ENCODE results near the gene APOBEC2. TPM values are rescaled to one million over a fixed set of nuclear protein-coding genes. Genes with fewer than 3 reads are reported as not detected.

APOBEC2 gene
- total and polyA plus RNA-seq, 9 of the 15 experiments (the other 6 are each of a cell fraction or from before 2014, with no cell fraction given) = 0.25 to 1.6 TPM; not detected in 7

- TF ChIP-seq ZBTB26 (CRISPR knock-in tag; IDR thresholded peaks at IDR 0.05) = no peak
- TF ChIP-seq ETV1 (tag; conservative IDR thresholded peaks at IDR 0.05; ENCODE audit: low read depth) = peak; percentile 83
- TF ChIP-seq SMC3 (conservative IDR thresholded peaks at IDR 0.05; ENCODE audit: insufficient read depth, low read depth, low read length) = no peak
- no peak for TF ChIP-seq CCNT2 (IDR thresholded peaks at IDR 0.05; ENCODE audit: borderline replicate concordance, extremely low read depth, insufficient read length, low read depth, low read length)
- TF ChIP-seq GATA2 (CRISPR knock-in tag; IDR thresholded peaks at IDR 0.05) = no peak
- peak; percentile 28; the same call in 1 of the 2 replicates for TF ChIP-seq CGGBP1 (CRISPR knock-in tag; IDR thresholded peaks at IDR 0.05)
- TF ChIP-seq ZFPM2 (CRISPR knock-in tag; IDR thresholded peaks at IDR 0.05) = no peak
- no peak for TF ChIP-seq ATF2 (CRISPR knock-in tag; IDR thresholded peaks at IDR 0.05)
- no peak for TF ChIP-seq NKRF (IDR thresholded peaks at IDR 0.05; ENCODE audit: borderline replicate concordance)
- TF ChIP-seq CBFA2T2 (conservative IDR thresholded peaks at IDR 0.05) = no peak
- TF ChIP-seq SNRNP70 (optimal IDR thresholded peaks at IDR 0.05; ENCODE audit: low read depth, low read length) = no peak
- no peak for TF ChIP-seq ZNF512 (tag; IDR thresholded peaks at IDR 0.05)
- TF ChIP-seq ID3 (CRISPR knock-in tag; IDR thresholded peaks at IDR 0.05) = no peak
- no peak for TF ChIP-seq ID3 (tag; IDR thresholded peaks at IDR 0.05)
- no peak for TF ChIP-seq ZNF79 (CRISPR knock-in tag; IDR thresholded peaks at IDR 0.05; ENCODE audit: low read depth)
- no peak for TF ChIP-seq NELFE (IDR thresholded peaks at IDR 0.05; ENCODE audit: insufficient read depth, insufficient read length)
- TF ChIP-seq ASH1L (IDR thresholded peaks at IDR 0.05; ENCODE audit: borderline replicate concordance, low read depth, partially characterized antibody) = no peak
- no peak for TF ChIP-seq DMBX1 (CRISPR knock-in tag; IDR thresholded peaks at IDR 0.05; ENCODE audit: borderline replicate concordance)
- no peak for TF ChIP-seq MAFG (tag; conservative IDR thresholded peaks at IDR 0.05)
- TF ChIP-seq ZNF77 (CRISPR knock-in tag; IDR thresholded peaks at IDR 0.05) = no peak
- no peak for TF ChIP-seq ZNF561 (CRISPR knock-in tag; conservative IDR thresholded peaks at IDR 0.05)
- no peak for TF ChIP-seq SMAD2 (IDR thresholded peaks at IDR 0.05; ENCODE audit: low read depth, low read length)
Observed at GRCh38 chr6:41071501-41071922, 18.5 kb downstream of the APOBEC2 start (continued).

Data from K562 (cell line).